K562 (cell line): Measurements from ENCODE around the gene CCT5. TPM values are rescaled to one million over a fixed set of nuclear protein-coding genes. Genes with fewer than 3 reads are reported as not detected.

Experiments used
- ATF7 ChIP-seq: fragments of 450-650 bp; IDR thresholded peaks from 2 replicates; pipeline ENCODE4 v1.7.1; 2014; ENCODE audit warnings: mild to moderate bottlenecking, moderate library complexity
- CSDE1 ChIP-seq, 2 experiments: fragments of 450-650 bp; IDR thresholded peaks; 2 replicates each; pipeline ENCODE4 v1.6.1; 2016; ENCODE audit warnings: mild to moderate bottlenecking in 1 of 2
- ERF ChIP-seq: fragments of 450-650 bp; formaldehyde crosslinking; IDR thresholded peaks from 2 replicates; pipeline ENCODE4 v1.4.0; 2020; ENCODE audit warnings: mild to moderate bottlenecking, mixed read lengths
- ETV5 ChIP-seq: sonication (generic); formaldehyde crosslinking; IDR thresholded peaks from 2 replicates; pipeline ENCODE4 v1.4.0; 2020; ENCODE audit warnings: low read depth, mild to moderate bottlenecking, missing genetic modification reagents
- MCM7 ChIP-seq, 2 experiments: fragments of 450-650 bp; IDR thresholded peaks; 2 replicates each; pipeline ENCODE4 v1.6.1; 2016 to 2018
- PHB2 ChIP-seq: fragments of 450-650 bp; IDR thresholded peaks from 2 replicates; pipeline ENCODE4 v1.6.1; 2017; ENCODE audit warnings: low read depth
- RBM15 ChIP-seq: fragments of 200-400 bp; formaldehyde crosslinking; IDR thresholded peaks from 2 replicates; pipeline ENCODE4 v1.6.1; 2018; ENCODE audit warnings: mild to moderate bottlenecking, low read length, moderate library complexity; ENCODE audit not compliant: insufficient read depth
- RBM34 ChIP-seq: fragments of 200-400 bp; formaldehyde crosslinking; IDR thresholded peaks from 2 replicates; pipeline ENCODE4 v1.6.1; 2018; ENCODE audit warnings: low read length, borderline replicate concordance; ENCODE audit not compliant: insufficient read depth
- SMARCE1 ChIP-seq: fragments of 450-650 bp; IDR thresholded peaks from 2 replicates; pipeline ENCODE4 v1.7.1; 2016; ENCODE audit warnings: mild to moderate bottlenecking
- SRSF3 ChIP-seq: fragments of 200-400 bp; formaldehyde crosslinking; IDR thresholded peaks from 2 replicates; pipeline ENCODE4 v1.6.1; 2016; ENCODE audit warnings: mild to moderate bottlenecking, low read length, moderate library complexity; ENCODE audit not compliant: insufficient read depth
- STAT5B ChIP-seq: fragments of 250-450 bp; sonication (Bioruptor Pico); IDR thresholded peaks from 2 replicates; pipeline ENCODE4 v1.8.0; 2021; ENCODE audit warnings: mild to moderate bottlenecking, inconsistent platforms
- ZBTB1 ChIP-seq: sonication (generic); formaldehyde crosslinking; IDR thresholded peaks from 2 replicates; pipeline ENCODE4 v1.8.1; 2023; ENCODE audit warnings: missing genetic modification reagents, low read depth, mild to moderate bottlenecking, borderline replicate concordance
- ZBTB40 ChIP-seq, 2 experiments: fragments of 450-650 bp in 1 of 2; sonication (generic) in 1 of 2; formaldehyde crosslinking in 1 of 2; IDR thresholded peaks; 2 replicates each; pipeline versions ENCODE4 v1.7.1 to v1.9.0; 2016 to 2022; ENCODE audit warnings: inconsistent platforms in 1 of 2, mild to moderate bottlenecking in 1 of 2, missing genetic modification reagents in 1 of 2
- ZFP30 ChIP-seq: fragments of 250-450 bp; sonication (Bioruptor Pico); IDR thresholded peaks from 2 replicates; pipeline ENCODE4 v1.8.0; 2022; ENCODE audit warnings: moderate library complexity, mild to moderate bottlenecking, inconsistent platforms, borderline replicate concordance
- ZKSCAN8 ChIP-seq: fragments of 200-800 bp; sonication (Bioruptor generic); IDR thresholded peaks from 2 replicates; pipeline ENCODE4 v1.6.1; 2016; ENCODE audit warnings: missing genetic modification characterization, missing compliant biosample characterization
- ZNF133 ChIP-seq: fragments of 250-450 bp; sonication (Bioruptor Pico); IDR thresholded peaks from 2 replicates; pipeline ENCODE4 v1.4.0; 2020; ENCODE audit warnings: mild to moderate bottlenecking
- ZNF24 ChIP-seq: fragments of 450-650 bp; IDR thresholded peaks from 2 replicates; pipeline ENCODE4 v1.6.1; 2016
- ZNF668 ChIP-seq: fragments of 250-450 bp; sonication (Bioruptor Pico); IDR thresholded peaks from 2 replicates; pipeline ENCODE4 v1.8.0; 2022; ENCODE audit warnings: mild to moderate bottlenecking, inconsistent platforms
- polyA plus RNA-seq, 8 experiments: library from polyadenylated mRNA; depleted of rRNA in 4 of 8; stranded (reverse) in 5 of 8; unstranded in 3 of 8; fragments of >200 nt; fragmentation: Nextera tagmentation in 2 of 8; fragmentation: Illumina TruSeq in 1 of 8; extraction: Ambion mirVana in 2 of 8; extraction: Trizol in 1 of 8; gene quantifications; 2 replicates each; pipeline versions ENCODE4 v1.2.1 to v1.2.3, GENCODE V29; 2011 to 2014; ENCODE audit warnings: inconsistent platforms in 1 of 8, missing spikeins in 1 of 8
- total RNA-seq, 7 experiments: library from RNA; depleted of rRNA in 6 of 7; stranded (reverse); fragments of >200 nt in 6 of 7; fragmentation: Illumina TruSeq in 2 of 7; extraction: Trizol in 2 of 7; gene quantifications; 2 replicates each; pipeline versions ENCODE4 v1.2.1 to v1.2.3, GENCODE V29; 2011 to 2021; ENCODE audit warnings: low replicate concordance in 1 of 7
- TF ChIP-seq, protein P1 (sequence below): fragments of 450-650 bp; IDR thresholded peaks from 2 replicates; pipeline ENCODE4 v1.7.1; 2018; ENCODE audit warnings: mild to moderate bottlenecking, low read depth; ENCODE audit not compliant: partially characterized antibody

Gene CCT5
- total and polyA plus RNA-seq, 9 of the 15 experiments (the other 6 are each of a cell fraction or from before 2014, with no cell fraction given) = 782 to 1,606 (median 1,153) TPM

DNA sequence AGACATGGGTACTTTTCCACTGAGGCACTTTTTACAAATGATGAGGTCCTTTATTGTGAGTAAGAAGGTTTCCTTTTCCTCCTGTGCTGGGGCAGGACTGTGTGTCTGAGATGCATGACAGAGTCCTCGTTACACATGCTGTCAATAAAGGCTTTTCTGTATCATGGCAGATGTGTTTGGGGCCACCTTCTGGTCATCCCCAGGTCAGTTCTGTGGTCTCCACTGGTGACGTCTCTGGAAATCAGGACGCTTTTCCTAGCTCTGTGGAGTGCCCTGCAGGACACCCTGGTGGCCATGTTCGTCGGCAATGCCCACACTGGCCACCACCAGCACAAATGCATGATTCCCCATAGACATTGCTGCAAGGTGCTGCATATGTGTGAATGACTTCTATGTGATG is 54.9 kb downstream of the CCT5 start (continued):
- TF ChIP-seq ZBTB40 (IDR thresholded peaks at IDR 0.05) = peak; percentile 89
- peak; percentile 45; the same call in 1 of the 2 replicates for TF ChIP-seq ZBTB40 (CRISPR knock-in tag; IDR thresholded peaks at IDR 0.05)
- TF ChIP-seq ATF7 = peak; percentile 78
- TF ChIP-seq ETV5 (CRISPR knock-in tag) = peak; percentile 67; the same call in 1 of the 2 replicates
- TF ChIP-seq, protein P1, sequence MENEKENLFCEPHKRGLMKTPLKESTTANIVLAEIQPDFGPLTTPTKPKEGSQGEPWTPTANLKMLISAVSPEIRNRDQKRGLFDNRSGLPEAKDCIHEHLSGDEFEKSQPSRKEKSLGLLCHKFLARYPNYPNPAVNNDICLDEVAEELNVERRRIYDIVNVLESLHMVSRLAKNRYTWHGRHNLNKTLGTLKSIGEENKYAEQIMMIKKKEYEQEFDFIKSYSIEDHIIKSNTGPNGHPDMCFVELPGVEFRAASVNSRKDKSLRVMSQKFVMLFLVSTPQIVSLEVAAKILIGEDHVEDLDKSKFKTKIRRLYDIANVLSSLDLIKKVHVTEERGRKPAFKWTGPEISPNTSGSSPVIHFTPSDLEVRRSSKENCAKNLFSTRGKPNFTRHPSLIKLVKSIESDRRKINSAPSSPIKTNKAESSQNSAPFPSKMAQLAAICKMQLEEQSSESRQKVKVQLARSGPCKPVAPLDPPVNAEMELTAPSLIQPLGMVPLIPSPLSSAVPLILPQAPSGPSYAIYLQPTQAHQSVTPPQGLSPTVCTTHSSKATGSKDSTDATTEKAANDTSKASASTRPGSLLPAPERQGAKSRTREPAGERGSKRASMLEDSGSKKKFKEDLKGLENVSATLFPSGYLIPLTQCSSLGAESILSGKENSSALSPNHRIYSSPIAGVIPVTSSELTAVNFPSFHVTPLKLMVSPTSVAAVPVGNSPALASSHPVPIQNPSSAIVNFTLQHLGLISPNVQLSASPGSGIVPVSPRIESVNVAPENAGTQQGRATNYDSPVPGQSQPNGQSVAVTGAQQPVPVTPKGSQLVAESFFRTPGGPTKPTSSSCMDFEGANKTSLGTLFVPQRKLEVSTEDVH = peak; percentile 17
- TF ChIP-seq MCM7 (IDR thresholded peaks at IDR 0.05) = no peak
- no peak for TF ChIP-seq STAT5B
- peak; percentile 51; the same call in 1 of the 2 replicates for TF ChIP-seq ZBTB1 (CRISPR knock-in tag)
- no peak for TF ChIP-seq PHB2
- no peak for TF ChIP-seq ERF
- TF ChIP-seq ZFP30 (CRISPR knock-in tag) = no peak
- TF ChIP-seq ZNF668 (CRISPR knock-in tag) = 0 out of 2 replicates have a peak, but pooled peaks have one; percentile 58
- no peak for TF ChIP-seq RBM34
- TF ChIP-seq RBM15 = no peak
- no peak for TF ChIP-seq ZKSCAN8 (CRISPR knock-in tag)
- no peak for TF ChIP-seq SRSF3
- TF ChIP-seq CSDE1 (IDR thresholded peaks at IDR 0.05) = no peak
- no peak for TF ChIP-seq ZNF133
- no peak; the same call in 1 of the 2 replicates for TF ChIP-seq ZNF24
- no peak for TF ChIP-seq SMARCE1
